GM21619 (cell line): ENCODE measurements around the gene COX8A.

Experiments used
- ATAC-seq: cut with Tn5 transposase; IDR thresholded peaks from one replicate; pipeline ENCODE4 v1.9.1; 2021; ENCODE audit not compliant: unreplicated experiment

Gene COX8A

GRCh38 chr11:64019106-64020037 is 45.0 kb downstream of the COX8A start:
- ATAC-seq, result no peak

GRCh38 chr11:64020976-64021756 is 46.7 kb downstream of the COX8A start:
- ATAC-seq, result no peak

- no peak for ATAC-seq
Measured at GRCh38 chr11:64021757-64022093, 47.3 kb downstream of the COX8A start.

- no peak for ATAC-seq
Measured at GRCh38 chr11:64022125-64022784, 47.8 kb downstream of the COX8A start.

- ATAC-seq, result no peak
Measured at GRCh38 chr11:64023712-64024710, 49.6 kb downstream of the COX8A start.

- no peak for ATAC-seq
Measured at GRCh38 chr11:64025205-64025604, 50.8 kb downstream of the COX8A start.
